NCI-H128 (cell line): ENCODE measurements around the gene FAM110C.
"Not testable (repeated sequence)": the region's sequence is repeated elsewhere in the genome, so short reads cannot be mapped to it uniquely, and the experiment has no call there.

Source experiments
- DNase-seq: peaks from one replicate; lab custom pipeline; 2025; ENCODE audit not compliant: unreplicated experiment; lab: John Stamatoyannopoulos, UW

Gene FAM110C

GRCh38 chr2:46471-47345 lies at the start of gene FAM110C:
Gene FAM110C, minus strand, starts transcription at chr2:46505. Its CDS starts 120 bp downstream, at chr2:46385.
- DNase-seq = no peak

- DNase-seq = no peak
Measured at GRCh38 chr2:92326-92725, 46.0 kb upstream of the FAM110C start.

GRCh38 chr2:90645-91312 lies 44.5 kb upstream of the FAM110C start:
- no peak for DNase-seq

GRCh38 chr2:85761-86160 lies 39.5 kb upstream of the FAM110C start:
- no peak for DNase-seq

GRCh38 chr2:84121-84520 lies 37.8 kb upstream of the FAM110C start:
- DNase-seq = no peak

- DNase-seq = no peak
Measured at GRCh38 chr2:80971-81736, 34.8 kb upstream of the FAM110C start.

GRCh38 chr2:80378-80777 lies 34.1 kb upstream of the FAM110C start:
- DNase-seq = no peak

- DNase-seq = no peak
Measured at GRCh38 chr2:71309-72035, 25.2 kb upstream of the FAM110C start.

GRCh38 chr2:69366-70344 lies 23.4 kb upstream of the FAM110C start:
- DNase-seq = no peak

- DNase-seq = not testable (repeated sequence)
Measured at GRCh38 chr2:68637-69036, 22.3 kb upstream of the FAM110C start.

GRCh38 chr2:66853-67252 lies 20.5 kb upstream of the FAM110C start:
- no peak for DNase-seq

GRCh38 chr2:65121-65520 lies 18.8 kb upstream of the FAM110C start:
- no peak for DNase-seq

- DNase-seq = no peak
Measured at GRCh38 chr2:55587-56448, 9.5 kb upstream of the FAM110C start.

- no peak for DNase-seq
Measured at GRCh38 chr2:51613-52012, 5.3 kb upstream of the FAM110C start.

GRCh38 chr2:47737-48136 lies 1.4 kb upstream of the FAM110C start:
- DNase-seq = no peak

- no peak for DNase-seq
Measured at GRCh38 chr2:47346-47725, 1.0 kb upstream of the FAM110C start.

GRCh38 chr2:46131-46470 lies 204 bp downstream of the FAM110C start:
- DNase-seq = no peak

GRCh38 chr2:45342-46130 lies 769 bp downstream of the FAM110C start:
- no peak for DNase-seq
